Spleen (tissue), 11 donors: Measurements from ENCODE around the gene PTPRN2. TPM values are rescaled to one million over a fixed set of nuclear protein-coding genes. Genes with fewer than 3 reads are reported as not detected.

Source experiments
- DNase-seq: peaks from one replicate; pipeline ENCODE4 v3.0.0-alpha.2; 2020
- H3K27ac ChIP-seq, 8 donors: fragments of 200-600 bp; sonication (generic) in 7 of 8; 1 replicate in 4 of 8; 2 replicates in 4 of 8; pipeline versions ENCODE4 v1.5.0 to v1.8.0; 2016 to 2021; ENCODE audit warnings: inconsistent platforms in 4 of 8, mild to moderate bottlenecking in 4 of 8, moderate library complexity in 1 of 8
- H3K27me3 ChIP-seq, 7 donors: fragments of 200-600 bp; sonication (generic) in 6 of 7; replicated peaks in 1 of 7; 1 replicate in 4 of 7; 2 replicates in 3 of 7; pipeline versions ENCODE4 v1.5.0 to v1.8.0; 2016 to 2021; ENCODE audit warnings: inconsistent platforms in 3 of 7, mild to moderate bottlenecking in 1 of 7
- H3K36me3 ChIP-seq, 6 donors: fragments of 200-600 bp; sonication (generic) in 5 of 6; 1 replicate in 4 of 6; 2 replicates in 2 of 6; pipeline versions ENCODE4 v1.5.0 to v1.8.0; 2016 to 2021; ENCODE audit warnings: inconsistent platforms in 2 of 6
- H3K4me1 ChIP-seq, 6 donors: fragments of 200-600 bp; sonication (generic) in 5 of 6; 1 replicate in 3 of 6; 2 replicates in 3 of 6; pipeline versions ENCODE4 v1.5.0 to v1.8.0; 2016 to 2021; ENCODE audit warnings: inconsistent platforms in 3 of 6
- H3K4me3 ChIP-seq, 8 donors: fragments of 200-600 bp; sonication (generic) in 7 of 8; 1 replicate in 4 of 8; 2 replicates in 4 of 8; pipeline versions ENCODE4 v1.5.0 to v1.8.0; 2016 to 2021; ENCODE audit warnings: inconsistent platforms in 4 of 8, mild to moderate bottlenecking in 4 of 8, moderate library complexity in 2 of 8
- H3K9me3 ChIP-seq, 8 donors: fragments of 200-600 bp; sonication (generic) in 7 of 8; 1 replicate in 4 of 8; 2 replicates in 4 of 8; pipeline versions ENCODE4 v1.5.0 to v1.8.0; 2016 to 2021; ENCODE audit warnings: inconsistent platforms in 4 of 8
- CTCF ChIP-seq, 11 experiments: fragments of 200-600 bp in 7 of 11; fragments of 450-650 bp in 4 of 11; sonication (generic) in 4 of 11; IDR thresholded peaks in 8 of 11; conservative IDR thresholded peaks in 3 of 11; 1 replicate in 7 of 11; 2 replicates in 4 of 11; pipeline versions ENCODE4 v1.4.0 to v1.8.0; 2016 to 2021; ENCODE audit warnings: antibody characterized with exemption in 11 of 11, inconsistent platforms in 4 of 11, mild to moderate bottlenecking in 1 of 11
- POLR2A ChIP-seq, 3 donors: fragments of 450-650 bp; IDR thresholded peaks; one replicate each; pipeline ENCODE4 v1.5.1; 2017; ENCODE audit warnings: antibody characterized with exemption in 3 of 3, mild to moderate bottlenecking in 1 of 3
- POLR2AphosphoS5 ChIP-seq, 3 donors: sonication (generic); formaldehyde crosslinking; IDR thresholded peaks; one replicate each; pipeline ENCODE4 v1.5.1; 2017; ENCODE audit warnings: antibody characterized with exemption in 3 of 3
- WGBS, 5 donors: extraction: QIAGEN DNeasy Blood & Tissue Kit in 3 of 5; methylation state at CpG; one replicate each; pipeline versions ENCODE4 v1.1.5 to v1.1.7; 2013 to 2018; 5-methylcytosine and 5-hydroxymethylcytosine counted together
- intact Hi-C: fragments of 100-400 bp; cut with DNase I; formaldehyde crosslinking; loops from one replicate; pipeline ENCODE4 v1.15.0; 2023; ENCODE audit warnings: low total_unique reads
- polyA plus RNA-seq, 3 donors: library from polyadenylated mRNA; stranded (reverse); fragments of 200-250 nt; gene quantifications; one replicate each; pipeline ENCODE4 v1.2.1, GENCODE V29; 2013
- total RNA-seq, 7 donors: library from RNA; depleted of rRNA in 3 of 7; stranded (reverse); fragments of >200 nt in 3 of 7; fragmentation: NEBNext Ultra II Directional in 4 of 7; extraction: Animal tissue kit (Norgen Biotek cat#: 25700) in 4 of 7; gene quantifications; one replicate each; pipeline versions ENCODE4 v1.1.0 to v1.2.1, GENCODE V29; 2016 to 2021
- donor health status: healthy with polysubstance abuse.
- donor health status: DM: no; HTN: no; CAD: no; lungs with moderate emphysema.
- donor health status: DM: no; HTN: no; CAD: no.
- donor health status: Bipolar disorder and iron deficiency.
- donor health status: healthy.
- donor health status: DM: no; HTN: no; CAD: no.
- donor health status: DM: yes; HTN: yes; CAD: no.

PTPRN2 gene
- total and polyA plus RNA-seq, 10 donors: 7.0 to 22.8 (median 16.8) TPM

- peaks cover 0 to 24% (median 15%) of the 10 kb centered on the region in 8 donors for H3K9me3 ChIP-seq
- TF ChIP-seq POLR2A (IDR thresholded peaks at IDR 0.05) (no peak), CTCF (IDR thresholded peaks at IDR 0.05 in 8 of 11, conservative IDR thresholded peaks at IDR 0.05 in 3 of 11) (no peak)
- intact Hi-C loops: no loop called here
- 35 to 59% (median 49%) methylated on average over 2 of the region's 2 CpGs for WGBS, 5 donors
- H3K36me3 ChIP-seq: no peaks in the 10 kb centered on the region
- peaks cover 0 to 13% (median 3%) of the 10 kb centered on the region in 6 donors for H3K4me1 ChIP-seq
- H3K4me3 ChIP-seq: no peak overlapping the region
- peaks cover 0 to 40% (median 0%) of the 10 kb centered on the region in 7 donors for H3K27me3 ChIP-seq
- no peak for DNase-seq
- H3K27ac ChIP-seq: no peak overlapping the region
Measured at GRCh38 chr7:157495177-157495553, 1092.5 kb downstream of the PTPRN2 start.

- no peak for TF ChIP-seq POLR2AphosphoS5 (IDR thresholded peaks at IDR 0.05)
- no peak for TF ChIP-seq CTCF (IDR thresholded peaks at IDR 0.05 in 8 of 11, conservative IDR thresholded peaks at IDR 0.05 in 3 of 11)
- no peak for TF ChIP-seq POLR2A (IDR thresholded peaks at IDR 0.05)
- H3K4me1 ChIP-seq: peaks cover 0 to 19% (median 6%) of the 10 kb centered on the region in 6 donors
- H3K4me3 ChIP-seq: no peak overlapping the region
- H3K9me3 ChIP-seq: peaks cover 0 to 27% (median 15%) of the 10 kb centered on the region in 8 donors
- peaks cover 0 to 40% (median 0%) of the 10 kb centered on the region in 7 donors for H3K27me3 ChIP-seq
- no peak for DNase-seq
- WGBS, 5 donors: 74 to 82% (median 79%) methylated on average over 12 of the region's 12 CpGs
- H3K27ac ChIP-seq: no peak overlapping the region
- intact Hi-C loops: no loop called here
- no peaks in the 10 kb centered on the region for H3K36me3 ChIP-seq
Measured at GRCh38 chr7:157494506-157495176, 1093.0 kb downstream of the PTPRN2 start.

- DNase-seq: no peak
- 80 to 88% (median 84%) methylated on average over 4 of the region's 4 CpGs for WGBS, 5 donors
- Histone ChIP-seq H3K4me1 (peaks cover 0 to 21% (median 6%) of the 10 kb centered on the region in 6 donors), H3K27me3 (peaks cover 0 to 40% (median 0%) of the 10 kb centered on the region in 7 donors), H3K27ac (no peak overlapping the region), H3K4me3 (no peak overlapping the region), H3K9me3 (peaks cover 0 to 27% (median 15%) of the 10 kb centered on the region in 8 donors), H3K36me3 (no peaks in the 10 kb centered on the region)
- intact Hi-C loops: no loop called here
- TF ChIP-seq CTCF (IDR thresholded peaks at IDR 0.05 in 8 of 11, conservative IDR thresholded peaks at IDR 0.05 in 3 of 11): no peak
- TF ChIP-seq POLR2A (IDR thresholded peaks at IDR 0.05): no peak
- TF ChIP-seq POLR2AphosphoS5 (IDR thresholded peaks at IDR 0.05): no peak
Measured at GRCh38 chr7:157493776-157494175, 1093.8 kb downstream of the PTPRN2 start.

GRCh38 chr7:157493017-157493416 lies 1094.6 kb downstream of the PTPRN2 start:
- no peak for DNase-seq
- no peak overlapping the region for H3K27ac ChIP-seq
- no peaks in the 10 kb centered on the region for H3K36me3 ChIP-seq
- peaks cover 0 to 21% (median 6%) of the 10 kb centered on the region in 6 donors for H3K4me1 ChIP-seq
- TF ChIP-seq POLR2A (IDR thresholded peaks at IDR 0.05) (no peak), POLR2AphosphoS5 (IDR thresholded peaks at IDR 0.05) (no peak)
- H3K9me3 ChIP-seq: peaks cover 0 to 27% (median 15%) of the 10 kb centered on the region in 8 donors
- intact Hi-C loops: no loop called here
- 51 to 63% (median 56%) methylated on average over 5 of the region's 5 CpGs for WGBS, 5 donors
- peaks cover 0 to 40% (median 0%) of the 10 kb centered on the region in 7 donors for H3K27me3 ChIP-seq
- H3K4me3 ChIP-seq: no peak overlapping the region
